Activated CD4-positive, alpha-beta memory T cell treated with anti-CD3 and anti-CD28 coated beads, Interleukin-2, amount 10 ng/mL, durations not matched to agents 7 days and 5 days (primary cell): Measurements from ENCODE around the gene TIGIT. TPM values are rescaled to one million over a fixed set of nuclear protein-coding genes. Genes with fewer than 3 reads are reported as not detected.

Source experiments
- CTCF ChIA-PET: fragments of 350-600 bp; sonication (Branson Sonifier 250); formaldehyde crosslinking; loops from one replicate; lab custom pipeline; 2021; ENCODE audit warnings: antibody characterized with exemption, inconsistent platforms; lab: Charles Lee
- POLR2A ChIA-PET: fragments of 350-600 bp; sonication (Branson Sonifier 250); formaldehyde crosslinking; loops from one replicate; lab custom pipeline; 2021; ENCODE audit warnings: antibody characterized with exemption; lab: Charles Lee
- DNase-seq: peaks from one replicate; pipeline ENCODE4 v3.0.0-alpha.2; 2020
- H3K27ac Mint-ChIP-seq: one replicate; pipeline ENCODE4 v1.8.0; 2021; ENCODE audit warnings: mild to moderate bottlenecking, mixed read lengths
- H3K27me3 Mint-ChIP-seq: one replicate; pipeline ENCODE4 v1.8.0; 2021; ENCODE audit warnings: mixed read lengths
- H3K36me3 Mint-ChIP-seq: one replicate; pipeline ENCODE4 v1.8.0; 2021; ENCODE audit warnings: low read depth, mixed read lengths
- H3K4me1 Mint-ChIP-seq: one replicate; pipeline ENCODE4 v1.8.0; 2021; ENCODE audit warnings: mixed read lengths
- H3K4me3 Mint-ChIP-seq: one replicate; pipeline ENCODE4 v1.8.0; 2021; ENCODE audit warnings: mild to moderate bottlenecking, mixed read lengths
- H3K9me3 Mint-ChIP-seq: one replicate; pipeline ENCODE4 v1.8.0; 2021; ENCODE audit warnings: mixed read lengths
- total RNA-seq, 2 experiments: library from RNA; stranded (reverse); gene quantifications; one replicate each; pipeline ENCODE4 v1.2.3, GENCODE V29; 2021

Gene TIGIT
- total RNA-seq, 2 experiments from 2014 or later: 29.8 to 30.4 TPM

DNA sequence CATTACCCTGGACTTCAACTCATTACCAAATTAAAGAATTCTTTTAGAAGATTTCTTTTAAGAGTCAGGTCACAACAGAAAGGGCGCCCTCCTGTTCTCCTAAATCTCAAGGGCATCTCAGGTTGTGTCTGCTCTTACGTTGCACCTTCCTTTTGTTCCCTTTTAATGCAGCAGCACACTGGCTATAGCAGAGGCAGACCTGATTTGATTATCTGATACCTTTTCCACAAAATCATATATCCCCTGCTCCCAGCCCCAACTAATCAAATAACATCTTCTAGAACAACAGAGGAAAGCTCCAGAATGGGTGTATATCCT is 40.1 kb downstream of the TIGIT start:
- no peak overlapping the region for H3K4me3 Mint-ChIP-seq
- H3K27me3 Mint-ChIP-seq: no peaks in the 10 kb centered on the region
- H3K9me3 Mint-ChIP-seq: peaks cover 8% of the 10 kb centered on the region
- peak overlapping the region; percentile 74 for H3K27ac Mint-ChIP-seq
- peaks cover 68% of the 10 kb centered on the region for H3K4me1 Mint-ChIP-seq
- ChIA-PET POLR2A (interaction anchor here (0.8 to 2.2 kb wide), 5 partner anchors 10 to 112 kb away, joined by 3 to 9 read pairs (median 4); partner anchors contain the start of gene TIGIT), CTCF (interaction anchor here (0.6 to 2.7 kb wide), 3 partner anchors 43 to 420 kb away, joined by 3 to 10 read pairs (median 7); no protein-coding TSS in a partner anchor)
- H3K36me3 Mint-ChIP-seq: peaks cover 13% of the 10 kb centered on the region
- no peak for DNase-seq

DNA sequence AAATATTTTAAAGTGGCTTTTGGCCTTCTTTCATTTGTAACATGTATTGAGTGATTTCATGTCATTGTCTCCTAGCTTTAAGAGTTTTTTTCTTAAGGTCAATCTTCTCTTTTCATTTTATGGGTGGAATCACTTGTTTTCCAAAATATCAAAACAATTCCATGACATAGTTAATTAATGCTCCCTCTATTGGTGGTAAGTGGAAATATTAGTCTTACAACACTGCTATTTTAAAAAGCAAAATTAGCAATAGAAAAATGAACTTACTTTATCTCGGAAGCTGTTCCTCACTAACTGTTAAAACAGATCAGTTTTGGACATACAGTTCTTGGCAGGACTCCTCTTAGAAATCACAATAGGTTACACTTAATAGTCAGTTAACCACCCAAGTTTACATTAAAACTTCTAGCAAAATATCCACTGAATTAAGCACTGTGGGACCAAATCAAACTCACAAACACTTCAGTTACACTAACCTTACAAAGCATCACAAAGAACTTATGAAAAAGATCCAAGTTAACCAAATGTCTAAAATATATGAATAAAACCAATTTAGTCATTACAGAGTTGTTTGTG is 42.4 kb downstream of the TIGIT start:
- Mint-ChIP-seq H3K27me3 (no peaks in the 10 kb centered on the region), H3K27ac (no peak overlapping the region), H3K4me3 (no peak overlapping the region), H3K36me3 (peaks cover 11% of the 10 kb centered on the region), H3K9me3 (peaks cover 6% of the 10 kb centered on the region), H3K4me1 (peaks cover 59% of the 10 kb centered on the region)
- DNase-seq: no peak
- ChIA-PET POLR2A (interaction anchor here (1.1 to 2.4 kb wide), 2 partner anchors 28 to 123 kb away, joined by 3 to 6 read pairs; no protein-coding TSS in a partner anchor), CTCF (interaction anchor here (1.3 to 2.7 kb wide), 5 partner anchors 12 to 123 kb away, joined by 3 to 10 read pairs (median 6); no protein-coding TSS in a partner anchor)

DNA sequence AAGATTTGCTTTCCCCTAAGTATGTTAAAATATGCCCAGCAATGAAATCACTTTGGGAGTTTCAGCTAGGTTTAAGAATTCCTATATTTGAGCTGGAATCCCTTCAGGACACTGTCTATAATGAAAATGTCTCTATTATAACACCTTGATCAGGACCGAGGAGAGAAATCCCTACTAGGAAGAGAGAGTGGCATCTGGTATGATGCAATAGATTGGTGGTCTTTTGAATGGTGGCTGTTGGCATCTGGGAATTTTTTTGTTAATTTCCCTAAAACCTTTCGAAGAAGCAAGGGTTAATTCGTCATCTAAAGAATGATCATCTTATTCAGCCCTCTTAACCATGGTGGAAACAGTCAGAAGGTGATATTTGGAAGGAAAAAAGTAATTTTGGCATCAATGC is 43.0 kb downstream of the TIGIT start:
- Mint-ChIP-seq H3K36me3 (peaks cover 9% of the 10 kb centered on the region), H3K27ac (no peak overlapping the region), H3K4me3 (no peak overlapping the region), H3K9me3 (peaks cover 2% of the 10 kb centered on the region), H3K4me1 (peaks cover 55% of the 10 kb centered on the region), H3K27me3 (no peaks in the 10 kb centered on the region)
- ChIA-PET CTCF (interaction anchor here (1.5 to 2.7 kb wide), 4 partner anchors 12 to 123 kb away, joined by 3 to 10 read pairs (median 6); no protein-coding TSS in a partner anchor), POLR2A (interaction anchor here (1.1 to 2.4 kb wide), 2 partner anchors 29 to 123 kb away, joined by 3 to 6 read pairs; no protein-coding TSS in a partner anchor)
- DNase-seq: no peak

DNA sequence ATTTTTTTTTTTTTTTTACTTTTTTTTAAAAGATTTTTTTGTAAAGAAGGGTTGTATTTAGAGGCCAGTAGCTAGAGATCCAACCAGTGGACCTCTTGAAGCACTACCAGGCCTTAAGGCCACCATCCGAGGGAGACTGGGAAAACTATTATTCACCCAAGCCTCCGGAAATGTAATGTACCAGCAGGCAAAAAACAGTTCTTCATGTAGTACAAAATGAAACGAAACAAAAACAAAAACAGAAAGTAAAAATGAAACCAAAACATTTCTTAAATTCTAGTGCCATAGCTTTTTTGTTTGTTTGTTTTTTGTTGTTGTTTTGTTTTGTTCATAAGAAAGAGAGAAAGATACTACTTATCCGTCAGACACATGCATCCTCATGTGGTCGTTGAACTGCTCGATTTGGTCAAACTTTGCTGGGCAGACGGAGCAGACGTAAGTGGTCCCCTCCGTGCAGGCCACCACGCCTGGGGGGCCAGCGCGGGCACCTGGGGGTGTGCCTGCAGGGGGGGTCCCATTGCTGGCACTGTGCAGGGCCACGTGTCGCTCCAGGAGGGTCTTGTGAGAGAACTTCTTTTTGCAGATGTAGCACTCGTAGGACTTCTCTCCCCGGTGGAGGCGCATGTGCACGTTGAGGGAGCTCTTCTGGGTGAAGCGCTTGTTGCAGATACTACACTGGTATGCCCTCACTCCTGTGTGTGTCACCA is 45.0 kb downstream of the TIGIT start:
- H3K9me3 Mint-ChIP-seq: no peaks in the 10 kb centered on the region
- peaks cover 36% of the 10 kb centered on the region for H3K4me1 Mint-ChIP-seq
- H3K27me3 Mint-ChIP-seq: no peaks in the 10 kb centered on the region
- H3K27ac Mint-ChIP-seq: peak overlapping the region; percentile 69
- H3K4me3 Mint-ChIP-seq: peak overlapping the region; percentile 47
- POLR2A ChIA-PET: interaction anchor here (0.7 to 1.7 kb wide), 7 partner anchors 15 to 125 kb away, joined by 3 to 8 read pairs (median 4); partner anchors contain the start of gene TIGIT
- H3K36me3 Mint-ChIP-seq: peaks cover 9% of the 10 kb centered on the region
- no peak for DNase-seq
- CTCF ChIA-PET: interaction anchor here (1.1 kb wide), 1 partner anchor 48 kb away, joined by 4 read pairs; no protein-coding TSS in a partner anchor

DNA sequence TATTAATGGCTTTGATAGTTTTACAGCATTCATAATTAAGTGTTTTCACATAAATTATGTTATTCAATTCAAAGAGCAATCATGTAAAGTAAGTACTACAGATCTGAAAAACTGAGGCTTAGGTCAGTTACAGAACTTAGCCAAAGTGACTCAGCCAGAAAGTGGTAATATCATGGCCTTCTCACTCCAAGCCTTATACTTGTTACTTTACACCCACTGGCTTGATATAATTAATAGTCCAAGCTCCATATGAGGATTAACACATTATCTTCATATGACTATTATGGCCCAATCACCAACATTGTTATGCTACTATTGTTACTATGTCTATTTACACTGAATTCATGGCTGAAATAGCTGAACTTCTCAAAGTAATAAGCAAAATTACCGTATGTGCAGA is 50.7 kb downstream of the TIGIT start:
- DNase-seq: no peak
- no peak overlapping the region for H3K27ac Mint-ChIP-seq
- peaks cover 6% of the 10 kb centered on the region for H3K4me1 Mint-ChIP-seq
- no peaks in the 10 kb centered on the region for H3K36me3 Mint-ChIP-seq
- POLR2A ChIA-PET: no interaction called here
- CTCF ChIA-PET: interaction anchor here (0.5 kb wide), 1 partner anchor 131 kb away, joined by 5 read pairs; no protein-coding TSS in a partner anchor
- no peaks in the 10 kb centered on the region for H3K27me3 Mint-ChIP-seq
- no peak overlapping the region for H3K4me3 Mint-ChIP-seq
- no peaks in the 10 kb centered on the region for H3K9me3 Mint-ChIP-seq

DNA sequence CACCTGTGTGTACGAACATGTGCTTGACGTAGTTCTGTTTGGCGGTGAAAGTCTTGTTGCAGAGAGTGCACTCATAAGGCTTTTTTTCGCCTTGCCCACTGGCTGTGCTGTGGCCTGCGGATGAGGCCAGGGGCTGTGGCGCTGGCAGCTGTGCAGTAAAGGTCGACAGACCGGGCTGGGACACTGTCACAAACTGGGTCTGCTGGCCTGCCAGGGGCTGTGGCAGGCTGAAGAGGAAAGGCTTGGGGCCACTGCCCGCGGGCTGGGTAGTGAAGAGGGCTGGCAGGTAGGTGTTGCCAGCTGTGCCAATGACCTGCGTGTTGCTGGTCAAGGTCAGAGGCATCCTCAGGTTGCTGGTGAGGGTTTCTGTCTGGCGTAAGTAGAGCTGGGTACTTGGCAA is 56.4 kb downstream of the TIGIT start:
- H3K27me3 Mint-ChIP-seq: no peaks in the 10 kb centered on the region
- H3K9me3 Mint-ChIP-seq: no peaks in the 10 kb centered on the region
- no peak overlapping the region for H3K27ac Mint-ChIP-seq
- POLR2A ChIA-PET: no interaction called here
- H3K36me3 Mint-ChIP-seq: no peaks in the 10 kb centered on the region
- CTCF ChIA-PET: no interaction called here
- DNase-seq: no peak
- H3K4me3 Mint-ChIP-seq: no peak overlapping the region
- H3K4me1 Mint-ChIP-seq: peaks cover 6% of the 10 kb centered on the region

DNA sequence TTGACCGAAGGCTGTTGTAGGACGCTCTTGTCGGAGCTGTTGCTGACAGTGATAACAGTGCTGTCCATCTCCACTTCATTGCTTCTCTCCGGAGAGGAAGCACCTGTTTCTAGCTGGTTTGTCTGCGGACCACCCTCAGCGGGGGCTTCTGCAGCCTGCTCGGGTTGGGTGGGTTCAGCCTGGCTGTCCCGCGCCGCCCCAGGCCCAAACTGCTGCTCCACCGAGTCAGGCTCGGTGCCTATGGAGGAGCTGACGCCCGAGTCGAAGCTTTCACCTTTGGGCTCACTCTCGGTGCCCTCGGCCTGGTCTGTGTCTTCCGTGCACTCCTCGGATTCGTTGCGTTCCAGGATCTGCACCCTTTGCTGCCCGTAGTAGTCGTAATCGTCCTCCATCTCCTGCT is 56.9 kb downstream of the TIGIT start:
- H3K4me1 Mint-ChIP-seq: peaks cover 4% of the 10 kb centered on the region
- no peak for DNase-seq
- H3K9me3 Mint-ChIP-seq: no peaks in the 10 kb centered on the region
- H3K4me3 Mint-ChIP-seq: no peak overlapping the region
- ChIA-PET POLR2A (no interaction called here), CTCF (no interaction called here)
- no peaks in the 10 kb centered on the region for H3K27me3 Mint-ChIP-seq
- H3K27ac Mint-ChIP-seq: no peak overlapping the region
- no peaks in the 10 kb centered on the region for H3K36me3 Mint-ChIP-seq

DNA sequence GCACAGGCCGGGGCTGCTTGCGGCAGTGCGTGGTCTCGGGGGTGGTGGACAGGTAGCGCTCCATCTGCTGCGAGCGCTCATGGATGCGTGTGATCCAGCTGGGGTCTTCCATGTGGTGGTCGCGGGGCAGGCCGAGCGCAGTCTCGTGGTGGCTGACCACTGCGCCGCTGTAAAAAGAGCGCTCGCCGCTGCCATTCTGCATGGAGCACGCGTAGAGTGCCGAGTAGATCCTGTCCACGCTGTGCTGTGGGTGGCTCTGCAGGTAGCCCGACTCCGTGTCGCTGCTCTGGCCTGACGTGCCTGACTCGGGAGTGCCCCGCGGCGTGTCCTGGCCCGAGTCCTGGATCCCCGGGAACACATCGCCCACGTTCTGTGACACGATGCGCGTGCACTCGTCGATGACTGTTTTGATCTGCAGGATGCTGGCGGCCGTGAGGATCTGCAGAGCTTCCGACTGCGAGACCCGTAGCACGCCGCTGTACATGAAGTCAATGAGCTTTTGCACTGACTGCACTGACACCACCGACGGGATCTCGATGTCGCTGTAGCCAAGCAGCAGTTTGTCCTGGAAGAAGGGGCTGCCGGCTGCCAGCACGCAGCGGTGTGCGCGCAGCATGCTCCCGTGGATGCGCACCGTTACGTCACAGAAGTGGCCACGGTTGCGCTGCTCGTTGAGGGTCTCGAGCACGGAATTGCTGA is 57.4 kb downstream of the TIGIT start:
- ChIA-PET POLR2A (no interaction called here), CTCF (no interaction called here)
- Mint-ChIP-seq H3K27me3 (no peaks in the 10 kb centered on the region), H3K27ac (no peak overlapping the region), H3K4me1 (peaks cover under 1% of the 10 kb centered on the region), H3K36me3 (no peaks in the 10 kb centered on the region), H3K4me3 (no peak overlapping the region), H3K9me3 (no peaks in the 10 kb centered on the region)
- DNase-seq: no peak

DNA sequence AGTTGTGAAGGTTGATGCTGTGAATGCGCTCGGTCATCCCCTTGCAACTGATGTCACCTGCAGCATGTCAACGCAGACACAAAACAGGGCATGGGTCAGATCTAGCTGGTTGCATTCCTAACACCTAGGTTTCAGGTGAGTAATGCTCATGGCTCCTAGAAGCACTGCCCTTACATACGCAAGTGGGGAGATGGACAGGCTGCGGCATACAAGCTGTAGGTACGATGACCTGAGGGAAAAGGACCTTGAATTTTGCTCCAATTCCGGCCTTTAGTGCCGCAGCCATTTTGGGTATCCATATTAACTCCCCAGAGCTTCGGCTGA is 58.0 kb downstream of the TIGIT start:
- Mint-ChIP-seq H3K9me3 (no peaks in the 10 kb centered on the region), H3K27ac (no peak overlapping the region), H3K27me3 (no peaks in the 10 kb centered on the region), H3K4me1 (no peaks in the 10 kb centered on the region), H3K4me3 (no peak overlapping the region), H3K36me3 (no peaks in the 10 kb centered on the region)
- no peak for DNase-seq
- CTCF ChIA-PET: no interaction called here
- POLR2A ChIA-PET: no interaction called here

DNA sequence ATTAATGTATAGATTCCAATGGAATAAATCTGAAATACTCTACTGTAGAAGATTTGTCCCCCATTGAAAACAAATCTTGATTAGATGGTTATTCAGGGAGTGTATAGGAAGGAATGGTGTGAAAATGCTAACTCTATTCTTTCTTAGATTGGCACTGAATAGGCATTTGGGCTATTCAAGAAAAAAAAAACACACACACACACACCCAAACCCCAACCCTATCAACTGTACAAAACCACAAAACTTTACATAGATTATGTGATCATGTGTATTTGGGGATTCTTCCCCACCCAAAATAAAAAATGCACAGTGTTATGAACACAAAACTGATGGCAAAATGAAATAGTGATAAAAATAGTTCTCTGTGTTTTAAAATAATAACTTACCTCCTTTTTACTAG is 61.8 kb downstream of the TIGIT start:
- DNase-seq: no peak
- no peaks in the 10 kb centered on the region for H3K27me3 Mint-ChIP-seq

DNA sequence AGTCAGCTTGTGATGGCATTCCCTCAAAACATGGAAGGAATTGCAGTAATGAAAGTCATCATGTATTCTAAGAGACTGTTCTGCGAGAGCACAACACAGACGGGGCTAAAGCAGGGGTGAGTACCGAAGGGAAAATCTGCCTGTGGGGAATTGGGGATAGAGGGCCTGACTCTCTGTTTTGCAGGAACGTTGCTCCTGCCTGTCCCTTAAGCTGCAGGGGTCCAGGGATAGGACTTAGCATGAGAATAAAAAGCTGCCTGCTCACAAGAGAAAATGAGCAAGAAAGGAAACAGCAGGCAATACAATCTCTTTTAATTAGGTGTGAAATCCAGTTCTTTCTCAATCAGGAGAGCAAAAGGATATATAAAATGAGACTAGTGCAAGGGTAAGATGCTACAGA is 62.2 kb downstream of the TIGIT start:
- DNase-seq: no peak
- POLR2A ChIA-PET: no interaction called here
- Mint-ChIP-seq H3K27ac (no peak overlapping the region), H3K9me3 (no peaks in the 10 kb centered on the region), H3K36me3 (no peaks in the 10 kb centered on the region), H3K4me1 (no peaks in the 10 kb centered on the region), H3K4me3 (no peak overlapping the region), H3K27me3 (no peaks in the 10 kb centered on the region)
- CTCF ChIA-PET: interaction anchor here (0.8 kb wide), 1 partner anchor 65 kb away, joined by 3 read pairs; no protein-coding TSS in a partner anchor

More for the DNA sequence above, 61.8 kb downstream of the TIGIT start:
- Mint-ChIP-seq H3K27ac (no peak overlapping the region), H3K36me3 (no peaks in the 10 kb centered on the region), H3K4me3 (no peak overlapping the region), H3K9me3 (no peaks in the 10 kb centered on the region), H3K4me1 (no peaks in the 10 kb centered on the region)
- POLR2A ChIA-PET: no interaction called here
- CTCF ChIA-PET: interaction anchor here (0.8 kb wide), 1 partner anchor 65 kb away, joined by 3 read pairs; no protein-coding TSS in a partner anchor

DNA sequence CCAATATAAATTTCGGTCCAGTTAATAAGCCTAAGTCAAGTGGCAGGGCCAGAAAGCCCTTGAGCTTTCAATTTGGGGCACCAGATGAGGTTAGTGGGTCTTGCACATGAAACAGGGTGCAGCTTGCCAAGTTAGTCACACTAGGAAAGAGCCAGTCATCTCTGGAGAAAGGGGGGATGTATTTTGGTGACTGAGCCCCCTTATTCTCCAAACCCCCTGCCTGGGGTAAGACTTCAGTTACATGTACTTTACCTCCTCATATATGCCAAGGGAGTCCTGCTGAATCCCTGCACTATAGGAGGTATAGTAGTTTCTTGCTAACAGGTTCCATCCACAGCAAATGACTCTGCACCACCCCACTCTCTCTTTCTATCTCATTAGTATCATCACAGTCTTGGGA is 62.7 kb downstream of the TIGIT start:
- Mint-ChIP-seq H3K4me1 (no peaks in the 10 kb centered on the region), H3K9me3 (no peaks in the 10 kb centered on the region), H3K4me3 (no peak overlapping the region), H3K27me3 (no peaks in the 10 kb centered on the region), H3K27ac (no peak overlapping the region), H3K36me3 (no peaks in the 10 kb centered on the region)
- DNase-seq: no peak
- ChIA-PET POLR2A (no interaction called here), CTCF (interaction anchor here (0.8 to 1.5 kb wide), 2 partner anchors 26 to 66 kb away, joined by 3 to 9 read pairs; no protein-coding TSS in a partner anchor)
